Measurements from ENCODE around the gene HSH2D. TPM values are rescaled to one million over a fixed set of nuclear protein-coding genes. Genes with fewer than 3 reads are reported as not detected.

Gene HSH2D
- total and polyA plus RNA-seq, 5 donors from 2014 or later, result 8.8 to 45.5 (median 13.3) TPM

DNA sequence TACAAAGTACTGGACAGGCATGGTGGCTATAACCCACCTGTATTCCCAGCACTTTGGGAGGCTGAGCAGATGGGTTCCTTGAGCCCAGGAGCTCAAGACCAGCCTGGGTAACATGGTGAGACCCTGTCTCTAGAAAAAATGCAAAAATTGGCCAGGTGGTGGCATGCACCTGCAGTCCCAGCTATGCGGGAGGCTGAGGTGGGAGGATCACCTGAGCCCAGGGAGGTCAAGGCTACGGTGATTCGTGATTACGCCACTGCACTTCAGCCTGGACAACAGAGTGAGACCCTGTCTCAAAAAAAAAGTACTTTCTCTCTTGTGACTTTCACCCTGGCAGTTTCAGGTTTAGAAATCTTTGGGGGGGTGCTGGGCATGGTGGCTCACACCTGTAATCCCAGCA lies 43.0 kb upstream of the HSH2D start:
- H3K36me3 Mint-ChIP-seq, result peaks cover 43% of the 10 kb centered on the region
- H3K4me3 Mint-ChIP-seq, result no peak overlapping the region
- H3K36me3 ChIP-seq (ENCODE audit: control insufficient read depth, insufficient read depth, low read length), result peaks cover 66% of the 10 kb centered on the region
- DNase-seq (no peak), ATAC-seq (ENCODE audit: low read depth in 2 of 2) (no peak)
- H3K4me1 ChIP-seq (ENCODE audit: control insufficient read depth, insufficient read depth, low read length, poor library complexity, severe bottlenecking), result no peaks in the 10 kb centered on the region
- peaks cover 0 to 3% (median 0%) of the 10 kb centered on the region in 7 donors for H3K9me3 Mint-ChIP-seq
- no peaks in the 10 kb centered on the region for H3K27me3 ChIP-seq (ENCODE audit: control insufficient read depth, insufficient read depth, low read length)
- no peak overlapping the region for H3K4me3 ChIP-seq (ENCODE audit: low read depth, low read length)
- no peaks in the 10 kb centered on the region for H3K9me3 ChIP-seq (ENCODE audit: control insufficient read depth in 2 of 2, low read length in 2 of 2)
- H3K27ac ChIP-seq (ENCODE audit: insufficient read depth, low read length, poor library complexity, severe bottlenecking), result no peak overlapping the region
- H3K4me1 Mint-ChIP-seq, result peaks cover 0 to 14% (median 6%) of the 10 kb centered on the region in 4 donors
- no peaks in the 10 kb centered on the region for H3K27me3 Mint-ChIP-seq
- H3K27ac Mint-ChIP-seq, result no peak overlapping the region

DNA sequence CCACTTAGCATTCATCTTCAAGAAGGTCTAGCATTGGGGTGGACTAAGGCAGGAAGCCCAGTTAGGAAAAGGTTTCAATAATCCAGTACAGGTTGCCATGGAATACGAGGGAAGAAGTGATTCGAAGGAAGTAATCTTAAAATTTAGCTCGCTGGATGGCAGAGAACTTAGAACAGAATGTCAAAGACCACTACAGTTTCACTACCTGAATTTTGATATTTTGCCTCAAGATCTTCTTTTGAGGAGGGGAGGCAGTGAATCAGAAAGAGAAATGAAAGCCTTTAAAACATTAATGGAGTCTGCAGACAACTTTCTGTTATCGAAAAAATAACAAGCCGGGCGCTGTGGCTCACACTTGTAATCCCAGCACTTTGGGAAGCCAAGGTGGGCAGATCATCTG lies 38.8 kb upstream of the HSH2D start:
- Mint-ChIP-seq H3K4me3 (no peak overlapping the region), H3K27ac (peak overlapping the region in 1 of 3 donors; percentile 31), H3K36me3 (peaks cover 23% of the 10 kb centered on the region), H3K9me3 (no peaks in the 10 kb centered on the region), H3K27me3 (no peaks in the 10 kb centered on the region), H3K4me1 (peaks cover 0 to 5% (median 2%) of the 10 kb centered on the region in 4 donors)
- H3K36me3 ChIP-seq (ENCODE audit: control insufficient read depth, insufficient read depth, low read length), result peaks cover 37% of the 10 kb centered on the region
- ATAC-seq (ENCODE audit: low read depth in 2 of 2) (no peak), DNase-seq (no peak)
- no peaks in the 10 kb centered on the region for H3K9me3 ChIP-seq (ENCODE audit: control insufficient read depth in 2 of 2, low read length in 2 of 2)
- H3K4me1 ChIP-seq (ENCODE audit: control insufficient read depth, insufficient read depth, low read length, poor library complexity, severe bottlenecking), result no peaks in the 10 kb centered on the region
- no peak overlapping the region for H3K27ac ChIP-seq (ENCODE audit: insufficient read depth, low read length, poor library complexity, severe bottlenecking)
- no peaks in the 10 kb centered on the region for H3K27me3 ChIP-seq (ENCODE audit: control insufficient read depth, insufficient read depth, low read length)
- no peak overlapping the region for H3K4me3 ChIP-seq (ENCODE audit: low read depth, low read length)

DNA sequence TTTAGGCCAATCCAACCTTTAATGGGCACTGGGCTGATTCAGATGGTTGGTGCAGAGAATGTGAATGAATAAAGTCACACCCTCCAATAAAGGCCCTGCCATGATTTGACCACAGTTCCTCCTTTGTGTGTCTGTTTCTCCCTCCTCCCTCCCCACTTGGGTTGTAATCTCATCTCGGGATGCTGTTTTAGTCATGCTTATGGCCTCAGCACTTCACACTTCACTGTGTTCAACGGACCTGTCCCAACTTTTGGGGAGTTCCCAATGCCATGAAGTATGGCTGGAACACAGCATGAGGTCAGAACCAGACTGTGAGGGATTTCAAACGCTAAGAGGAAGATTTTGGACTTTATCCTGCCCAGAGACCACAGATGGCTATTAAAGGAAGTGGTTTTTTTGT lies 37.4 kb upstream of the HSH2D start:
- H3K36me3 Mint-ChIP-seq, result peaks cover 19% of the 10 kb centered on the region
- peaks cover 6% of the 10 kb centered on the region for H3K4me1 ChIP-seq (ENCODE audit: control insufficient read depth, insufficient read depth, low read length, poor library complexity, severe bottlenecking)
- H3K27me3 Mint-ChIP-seq, result no peaks in the 10 kb centered on the region
- H3K27me3 ChIP-seq (ENCODE audit: control insufficient read depth, insufficient read depth, low read length), result no peaks in the 10 kb centered on the region
- ATAC-seq (ENCODE audit: low read depth in 2 of 2) (no peak), DNase-seq (no peak)
- no peak overlapping the region for H3K4me3 Mint-ChIP-seq
- H3K4me1 Mint-ChIP-seq, result peaks cover 3 to 4% (median 4%) of the 10 kb centered on the region in 4 donors
- peak overlapping the region in 1 of 3 donors; percentile 48 for H3K27ac Mint-ChIP-seq
- H3K4me3 ChIP-seq (ENCODE audit: low read depth, low read length), result no peak overlapping the region
- H3K9me3 Mint-ChIP-seq, result no peaks in the 10 kb centered on the region
- peaks cover 24% of the 10 kb centered on the region for H3K36me3 ChIP-seq (ENCODE audit: control insufficient read depth, insufficient read depth, low read length)
- no peak overlapping the region for H3K27ac ChIP-seq (ENCODE audit: insufficient read depth, low read length, poor library complexity, severe bottlenecking)
- no peaks in the 10 kb centered on the region for H3K9me3 ChIP-seq (ENCODE audit: control insufficient read depth in 2 of 2, low read length in 2 of 2)

DNA sequence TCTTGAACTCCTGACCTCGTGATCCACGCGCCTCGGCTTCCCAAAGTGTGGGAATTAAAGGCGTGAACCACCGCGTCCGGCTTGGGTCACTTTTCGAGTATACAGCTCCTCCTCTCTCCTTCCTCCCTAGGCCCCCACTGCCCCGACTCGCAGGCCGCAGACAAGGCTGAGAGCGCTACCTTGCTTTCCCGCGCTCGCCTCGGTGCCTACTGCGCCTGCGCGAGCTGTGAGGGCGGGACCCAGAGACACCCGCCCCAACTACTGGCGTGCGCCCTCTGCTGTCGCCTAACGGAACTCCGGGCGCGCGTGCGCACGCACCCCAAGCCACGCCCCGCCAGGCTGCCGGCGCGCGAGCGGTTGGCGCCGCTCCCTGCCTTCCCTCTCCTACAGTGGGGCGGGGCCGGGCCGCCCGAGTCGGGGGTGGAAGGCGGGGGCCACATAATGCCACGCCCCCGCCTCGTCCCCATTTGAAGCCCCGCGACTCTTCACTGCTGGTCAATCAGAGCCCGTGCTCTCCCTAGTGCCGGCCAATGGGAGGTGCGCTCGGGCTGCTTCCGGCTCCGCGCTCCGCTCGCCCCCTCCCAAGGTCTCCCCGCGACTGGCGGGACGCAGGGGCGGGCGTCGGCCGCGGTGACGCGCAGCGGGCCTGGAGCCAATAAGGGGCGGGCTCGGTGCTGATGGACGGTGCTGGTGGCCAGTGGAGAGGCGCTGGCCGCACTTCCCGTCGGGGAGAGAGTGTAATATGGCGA lies 32.2 kb upstream of the HSH2D start, which contains the start of gene RAB8A:
TSS of gene RAB8A (plus strand) at position 730 of the 749 bp plus-strand sequence. CDS start at position 743, 13 bp downstream.
- Histone ChIP-seq H3K4me3 (ENCODE audit: low read depth, low read length) (peak within 1 kb of the TSS; percentile 90), H3K36me3 (ENCODE audit: control insufficient read depth, insufficient read depth, low read length) (peaks cover 10% of the 10 kb centered on the region), H3K27me3 (ENCODE audit: control insufficient read depth, insufficient read depth, low read length) (no peaks in the 10 kb centered on the region), H3K27ac (ENCODE audit: insufficient read depth, low read length, poor library complexity, severe bottlenecking) (peak within 1 kb of the TSS; percentile 92), H3K9me3 (ENCODE audit: control insufficient read depth in 2 of 2, low read length in 2 of 2) (no peaks in the 10 kb centered on the region), H3K4me1 (ENCODE audit: control insufficient read depth, insufficient read depth, low read length, poor library complexity, severe bottlenecking) (peaks cover 38% of the 10 kb centered on the region)
- peak within 1 kb of the TSS; percentile 96 to 98 (median 96) for H3K4me3 Mint-ChIP-seq
- H3K4me1 Mint-ChIP-seq, result peaks cover 0 to 45% (median 30%) of the 10 kb centered on the region in 4 donors
- H3K27ac Mint-ChIP-seq, result peak within 1 kb of the TSS; percentile 96 to 99 (median 99)
- ATAC-seq (ENCODE audit: low read depth in 2 of 2) (peak; percentile 93), DNase-seq (peak; percentile 97 to 99 (median 99))
- no peaks in the 10 kb centered on the region for H3K27me3 Mint-ChIP-seq
- H3K36me3 Mint-ChIP-seq, result peaks cover 5% of the 10 kb centered on the region
- H3K9me3 Mint-ChIP-seq, result no peaks in the 10 kb centered on the region

DNA sequence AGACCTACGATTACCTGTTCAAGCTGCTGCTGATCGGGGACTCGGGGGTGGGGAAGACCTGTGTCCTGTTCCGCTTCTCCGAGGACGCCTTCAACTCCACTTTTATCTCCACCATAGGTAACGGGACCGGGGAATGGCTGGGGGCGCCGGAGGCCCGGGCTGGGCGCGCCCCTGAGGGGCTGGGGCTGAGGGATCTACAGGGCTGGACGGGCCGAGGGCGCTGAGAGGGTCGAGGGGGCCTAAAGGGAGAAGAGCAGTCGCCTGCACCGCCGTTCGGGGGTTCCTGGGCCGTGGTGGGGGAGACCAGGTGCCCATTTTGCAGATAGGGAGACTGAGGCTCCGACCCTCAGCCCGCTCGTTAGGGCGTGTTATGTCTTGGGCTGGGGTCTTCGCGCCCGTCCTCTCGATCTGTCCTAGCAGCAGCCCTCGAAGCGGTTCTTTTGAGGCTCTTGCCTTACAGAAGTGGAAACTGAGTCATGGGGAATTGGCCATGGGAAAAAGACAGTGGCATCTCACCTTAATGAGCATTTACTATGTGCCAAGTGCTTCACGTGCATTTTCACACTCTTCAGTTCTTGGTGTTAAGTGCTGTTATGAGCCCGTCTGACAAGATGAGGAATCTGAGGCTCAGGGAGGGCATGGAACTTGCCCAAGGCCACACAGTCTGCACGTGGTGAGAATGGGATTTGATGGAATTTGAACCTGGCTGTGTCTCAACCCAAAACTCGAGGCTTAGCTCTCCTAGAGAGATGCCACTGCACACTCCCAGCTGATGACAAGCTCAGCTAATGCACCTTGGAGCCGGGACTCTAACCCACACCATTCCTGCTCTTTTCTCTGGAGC lies 31.4 kb upstream of the HSH2D start:
- H3K27me3 Mint-ChIP-seq, result no peaks in the 10 kb centered on the region
- Histone ChIP-seq H3K27ac (ENCODE audit: insufficient read depth, low read length, poor library complexity, severe bottlenecking) (peak overlapping the region; percentile 92), H3K27me3 (ENCODE audit: control insufficient read depth, insufficient read depth, low read length) (no peaks in the 10 kb centered on the region), H3K4me3 (ENCODE audit: low read depth, low read length) (peak overlapping the region; percentile 90), H3K4me1 (ENCODE audit: control insufficient read depth, insufficient read depth, low read length, poor library complexity, severe bottlenecking) (peaks cover 38% of the 10 kb centered on the region), H3K9me3 (ENCODE audit: control insufficient read depth in 2 of 2, low read length in 2 of 2) (no peaks in the 10 kb centered on the region), H3K36me3 (ENCODE audit: control insufficient read depth, insufficient read depth, low read length) (peaks cover 10% of the 10 kb centered on the region)
- peaks cover 0 to 51% (median 33%) of the 10 kb centered on the region in 4 donors for H3K4me1 Mint-ChIP-seq
- ATAC-seq (ENCODE audit: low read depth in 2 of 2), result no peak
- H3K27ac Mint-ChIP-seq, result peak overlapping the region; percentile 96 to 99 (median 99)
- peaks cover 5% of the 10 kb centered on the region for H3K36me3 Mint-ChIP-seq
- peak overlapping the region; percentile 96 to 98 (median 96) for H3K4me3 Mint-ChIP-seq
- no peak for DNase-seq
- no peaks in the 10 kb centered on the region for H3K9me3 Mint-ChIP-seq

DNA sequence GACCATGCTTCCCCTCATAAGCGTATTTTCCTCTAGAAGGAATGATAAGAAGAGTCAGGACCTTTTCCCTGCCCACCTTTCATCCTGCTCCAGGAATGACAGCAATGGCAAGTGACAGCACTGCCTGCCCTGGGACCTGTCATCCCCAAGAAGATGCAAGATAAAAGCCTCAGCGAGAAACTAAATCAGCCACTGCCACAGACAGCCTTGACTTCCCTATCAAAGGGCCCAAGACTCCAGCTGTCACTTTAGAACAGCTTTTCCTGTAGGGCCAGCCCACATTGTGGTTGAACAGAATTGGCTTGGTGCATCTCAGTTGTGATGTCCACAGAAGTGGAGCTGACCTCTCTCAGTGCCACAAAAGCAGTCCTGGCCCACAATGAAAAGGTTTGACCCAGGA lies 30.7 kb upstream of the HSH2D start:
- Mint-ChIP-seq H3K4me1 (peaks cover 0 to 57% (median 37%) of the 10 kb centered on the region in 4 donors), H3K4me3 (peak overlapping the region; percentile 96 to 98 (median 96)), H3K9me3 (no peaks in the 10 kb centered on the region), H3K27me3 (no peaks in the 10 kb centered on the region), H3K27ac (peak overlapping the region; percentile 56 to 99 (median 96)), H3K36me3 (peaks cover 9% of the 10 kb centered on the region)
- Histone ChIP-seq H3K36me3 (ENCODE audit: control insufficient read depth, insufficient read depth, low read length) (peaks cover 10% of the 10 kb centered on the region), H3K4me1 (ENCODE audit: control insufficient read depth, insufficient read depth, low read length, poor library complexity, severe bottlenecking) (peaks cover 43% of the 10 kb centered on the region), H3K4me3 (ENCODE audit: low read depth, low read length) (peak overlapping the region; percentile 90), H3K9me3 (ENCODE audit: control insufficient read depth in 2 of 2, low read length in 2 of 2) (no peaks in the 10 kb centered on the region), H3K27ac (ENCODE audit: insufficient read depth, low read length, poor library complexity, severe bottlenecking) (peak overlapping the region; percentile 92), H3K27me3 (ENCODE audit: control insufficient read depth, insufficient read depth, low read length) (no peaks in the 10 kb centered on the region)
- DNase-seq, result no peak
- ATAC-seq (ENCODE audit: low read depth in 2 of 2), result no peak

DNA sequence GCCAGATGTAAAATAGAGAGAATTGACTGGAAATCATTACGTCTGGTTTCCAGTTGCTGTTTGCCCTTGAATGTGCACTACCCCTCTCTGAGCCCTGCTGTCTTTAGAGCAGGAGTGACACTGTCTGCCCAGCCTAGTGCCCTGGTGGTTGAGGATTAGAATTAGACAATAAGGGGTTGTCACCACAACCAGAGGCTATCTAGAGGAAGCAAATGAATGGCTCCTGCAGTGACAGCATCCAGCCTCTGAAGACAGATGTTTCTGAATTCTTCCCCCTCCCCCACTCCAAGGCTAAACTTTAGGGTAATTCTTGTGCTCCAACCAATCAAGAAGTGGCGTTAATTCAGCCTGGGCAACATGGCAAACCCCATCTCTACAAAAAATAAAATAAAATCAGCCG lies 29.8 kb upstream of the HSH2D start:
- Mint-ChIP-seq H3K27ac (peak overlapping the region in 2 of 3 donors; percentile 20 to 26), H3K4me3 (peak overlapping the region; percentile 65 to 83 (median 79)), H3K27me3 (no peaks in the 10 kb centered on the region), H3K36me3 (peaks cover 9% of the 10 kb centered on the region), H3K9me3 (no peaks in the 10 kb centered on the region), H3K4me1 (peaks cover 0 to 66% (median 45%) of the 10 kb centered on the region in 4 donors)
- no peaks in the 10 kb centered on the region for H3K27me3 ChIP-seq (ENCODE audit: control insufficient read depth, insufficient read depth, low read length)
- H3K27ac ChIP-seq (ENCODE audit: insufficient read depth, low read length, poor library complexity, severe bottlenecking), result peak overlapping the region; percentile 23
- peaks cover 18% of the 10 kb centered on the region for H3K36me3 ChIP-seq (ENCODE audit: control insufficient read depth, insufficient read depth, low read length)
- H3K4me1 ChIP-seq (ENCODE audit: control insufficient read depth, insufficient read depth, low read length, poor library complexity, severe bottlenecking), result peaks cover 52% of the 10 kb centered on the region
- ATAC-seq (ENCODE audit: low read depth in 2 of 2), result no peak
- H3K4me3 ChIP-seq (ENCODE audit: low read depth, low read length), result no peak overlapping the region
- peak in 1 of 3 donors; percentile 23 for DNase-seq
- H3K9me3 ChIP-seq (ENCODE audit: control insufficient read depth in 2 of 2, low read length in 2 of 2), result no peaks in the 10 kb centered on the region

Measured in CD4-positive, CD25-positive, alpha-beta regulatory T cell (primary cell).